Measurements from ENCODE around the gene ASB18. TPM values are rescaled to one million over a fixed set of nuclear protein-coding genes. Genes with fewer than 3 reads are reported as not detected.

Gene ASB18
- total RNA-seq, 4 donors from 2014 or later = not detected

DNA sequence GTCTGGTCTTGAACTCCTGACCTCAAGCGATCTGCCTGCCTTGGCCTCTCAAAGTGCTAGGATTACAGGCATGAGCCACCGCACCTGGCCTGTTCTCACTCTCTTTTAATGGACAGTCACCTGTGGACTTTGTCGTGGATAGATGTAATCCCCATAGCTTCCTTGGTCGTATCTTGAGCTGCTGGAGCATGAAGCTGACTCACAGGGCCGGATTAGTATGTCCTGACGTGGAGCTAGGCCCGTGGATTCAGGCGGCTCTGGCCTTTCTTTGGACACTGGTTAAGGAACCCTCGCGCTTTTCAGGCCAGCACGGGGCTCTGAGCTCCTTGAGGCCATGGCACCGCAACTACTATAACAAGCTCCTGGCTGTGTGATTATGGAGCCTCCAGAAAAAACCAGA, 68.5 kb downstream of the ASB18 start:
- Histone ChIP-seq H3K4me1 (no peaks in the 10 kb centered on the region), H3K27me3 (no peaks in the 10 kb centered on the region), H3K4me3 (no peak overlapping the region), H3K36me3 (no peaks in the 10 kb centered on the region), H3K9me3 (no peaks in the 10 kb centered on the region), H3K27ac (no peak overlapping the region)
- TF ChIP-seq, protein P1, sequence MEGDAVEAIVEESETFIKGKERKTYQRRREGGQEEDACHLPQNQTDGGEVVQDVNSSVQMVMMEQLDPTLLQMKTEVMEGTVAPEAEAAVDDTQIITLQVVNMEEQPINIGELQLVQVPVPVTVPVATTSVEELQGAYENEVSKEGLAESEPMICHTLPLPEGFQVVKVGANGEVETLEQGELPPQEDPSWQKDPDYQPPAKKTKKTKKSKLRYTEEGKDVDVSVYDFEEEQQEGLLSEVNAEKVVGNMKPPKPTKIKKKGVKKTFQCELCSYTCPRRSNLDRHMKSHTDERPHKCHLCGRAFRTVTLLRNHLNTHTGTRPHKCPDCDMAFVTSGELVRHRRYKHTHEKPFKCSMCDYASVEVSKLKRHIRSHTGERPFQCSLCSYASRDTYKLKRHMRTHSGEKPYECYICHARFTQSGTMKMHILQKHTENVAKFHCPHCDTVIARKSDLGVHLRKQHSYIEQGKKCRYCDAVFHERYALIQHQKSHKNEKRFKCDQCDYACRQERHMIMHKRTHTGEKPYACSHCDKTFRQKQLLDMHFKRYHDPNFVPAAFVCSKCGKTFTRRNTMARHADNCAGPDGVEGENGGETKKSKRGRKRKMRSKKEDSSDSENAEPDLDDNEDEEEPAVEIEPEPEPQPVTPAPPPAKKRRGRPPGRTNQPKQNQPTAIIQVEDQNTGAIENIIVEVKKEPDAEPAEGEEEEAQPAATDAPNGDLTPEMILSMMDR (IDR thresholded peaks at IDR 0.05) = no peak
- TF ChIP-seq POLR2AphosphoS5 (IDR thresholded peaks at IDR 0.05) (no peak), EP300 (IDR thresholded peaks at IDR 0.05; ENCODE audit: low read depth) (no peak), POLR2A (IDR thresholded peaks at IDR 0.05) (no peak)
- in situ Hi-C loops (cut with MboI; ENCODE audit: low pct_ligation_motif_present in 1 of 4, low pct_unique_long_range_greater_than_20kb in 1 of 4, low sequenced_read_pairs in 3 of 4) = no loop called here
- DNase-seq = no peak
- 79% methylated on average over 12 of the region's 12 CpGs; no CpG with 5 or more reads in 1 of the 2 donors for WGBS, 2 donors (ENCODE audit: low coverage in 1 of 2)
- intact Hi-C loops (cut with DNase I; ENCODE audit: low total_unique reads) = no loop called here

- Histone ChIP-seq H3K36me3 (no peaks in the 10 kb centered on the region), H3K9me3 (no peaks in the 10 kb centered on the region), H3K4me3 (no peak overlapping the region), H3K4me1 (no peaks in the 10 kb centered on the region), H3K27ac (no peak overlapping the region), H3K27me3 (no peaks in the 10 kb centered on the region)
- no peak for DNase-seq
- in situ Hi-C loops (cut with MboI; ENCODE audit: low pct_ligation_motif_present in 1 of 4, low pct_unique_long_range_greater_than_20kb in 1 of 4, low sequenced_read_pairs in 3 of 4) = no loop called here
- no peak for TF ChIP-seq EP300 (IDR thresholded peaks at IDR 0.05; ENCODE audit: low read depth)
- TF ChIP-seq POLR2A (IDR thresholded peaks at IDR 0.05) = no peak
- TF ChIP-seq, protein P1 (IDR thresholded peaks at IDR 0.05) = no peak
- TF ChIP-seq POLR2AphosphoS5 (IDR thresholded peaks at IDR 0.05) = no peak
- intact Hi-C loops (cut with DNase I; ENCODE audit: low total_unique reads) = no loop called here
- WGBS, 2 donors (ENCODE audit: low coverage in 1 of 2) = 83 to 85% methylated on average over 4 to 12 of the region's 12 CpGs
Observed at GRCh38 chr2:236194786-236195185, 69.4 kb downstream of the ASB18 start.

- peaks cover 5% of the 10 kb centered on the region for H3K27me3 ChIP-seq
- no peaks in the 10 kb centered on the region for H3K36me3 ChIP-seq
- no peaks in the 10 kb centered on the region for H3K4me1 ChIP-seq
- no peak overlapping the region for H3K4me3 ChIP-seq
- TF ChIP-seq, protein P1 (IDR thresholded peaks at IDR 0.05) = no peak
- TF ChIP-seq POLR2AphosphoS5 (IDR thresholded peaks at IDR 0.05) (no peak), EP300 (IDR thresholded peaks at IDR 0.05; ENCODE audit: low read depth) (no peak), POLR2A (IDR thresholded peaks at IDR 0.05) (no peak)
- in situ Hi-C loops (cut with MboI; ENCODE audit: low pct_ligation_motif_present in 1 of 4, low pct_unique_long_range_greater_than_20kb in 1 of 4, low sequenced_read_pairs in 3 of 4) (no loop called here), intact Hi-C loops (cut with DNase I; ENCODE audit: low total_unique reads) (no loop called here)
- no peak overlapping the region for H3K27ac ChIP-seq
- DNase-seq = no peak
- WGBS, 2 donors (ENCODE audit: low coverage in 1 of 2) = 70 to 82% methylated on average over 5 to 10 of the region's 10 CpGs
- no peaks in the 10 kb centered on the region for H3K9me3 ChIP-seq
Observed at GRCh38 chr2:236193026-236193425, 71.2 kb downstream of the ASB18 start.

- in situ Hi-C loops (cut with MboI; ENCODE audit: low pct_ligation_motif_present in 1 of 4, low pct_unique_long_range_greater_than_20kb in 1 of 4, low sequenced_read_pairs in 3 of 4) = no loop called here
Observed at GRCh38 chr2:236190674-236191073, 73.5 kb downstream of the ASB18 start.

More at GRCh38 chr2:236190674-236191073, 73.5 kb downstream of the ASB18 start:
- TF ChIP-seq, protein P1 (IDR thresholded peaks at IDR 0.05) = no peak
- TF ChIP-seq POLR2A (IDR thresholded peaks at IDR 0.05) (no peak), EP300 (IDR thresholded peaks at IDR 0.05; ENCODE audit: low read depth) (no peak), POLR2AphosphoS5 (IDR thresholded peaks at IDR 0.05) (no peak)
- Histone ChIP-seq H3K36me3 (no peaks in the 10 kb centered on the region), H3K4me3 (no peak overlapping the region), H3K9me3 (no peaks in the 10 kb centered on the region), H3K4me1 (no peaks in the 10 kb centered on the region), H3K27me3 (peaks cover 5% of the 10 kb centered on the region), H3K27ac (no peak overlapping the region)
- no peak for DNase-seq
- intact Hi-C loops (cut with DNase I; ENCODE audit: low total_unique reads) = no loop called here
- WGBS, 2 donors (ENCODE audit: low coverage in 1 of 2) = 80 to 84% methylated on average over 1 to 2 of the region's 2 CpGs

Data from transverse colon (tissue), 4 donors.